ENCODE data around the gene ABCA9.
"Not testable (repeated sequence)": the region's sequence is repeated elsewhere in the genome, so short reads cannot be mapped to it uniquely, and the experiment has no call there.

Gene ABCA9, protein sequence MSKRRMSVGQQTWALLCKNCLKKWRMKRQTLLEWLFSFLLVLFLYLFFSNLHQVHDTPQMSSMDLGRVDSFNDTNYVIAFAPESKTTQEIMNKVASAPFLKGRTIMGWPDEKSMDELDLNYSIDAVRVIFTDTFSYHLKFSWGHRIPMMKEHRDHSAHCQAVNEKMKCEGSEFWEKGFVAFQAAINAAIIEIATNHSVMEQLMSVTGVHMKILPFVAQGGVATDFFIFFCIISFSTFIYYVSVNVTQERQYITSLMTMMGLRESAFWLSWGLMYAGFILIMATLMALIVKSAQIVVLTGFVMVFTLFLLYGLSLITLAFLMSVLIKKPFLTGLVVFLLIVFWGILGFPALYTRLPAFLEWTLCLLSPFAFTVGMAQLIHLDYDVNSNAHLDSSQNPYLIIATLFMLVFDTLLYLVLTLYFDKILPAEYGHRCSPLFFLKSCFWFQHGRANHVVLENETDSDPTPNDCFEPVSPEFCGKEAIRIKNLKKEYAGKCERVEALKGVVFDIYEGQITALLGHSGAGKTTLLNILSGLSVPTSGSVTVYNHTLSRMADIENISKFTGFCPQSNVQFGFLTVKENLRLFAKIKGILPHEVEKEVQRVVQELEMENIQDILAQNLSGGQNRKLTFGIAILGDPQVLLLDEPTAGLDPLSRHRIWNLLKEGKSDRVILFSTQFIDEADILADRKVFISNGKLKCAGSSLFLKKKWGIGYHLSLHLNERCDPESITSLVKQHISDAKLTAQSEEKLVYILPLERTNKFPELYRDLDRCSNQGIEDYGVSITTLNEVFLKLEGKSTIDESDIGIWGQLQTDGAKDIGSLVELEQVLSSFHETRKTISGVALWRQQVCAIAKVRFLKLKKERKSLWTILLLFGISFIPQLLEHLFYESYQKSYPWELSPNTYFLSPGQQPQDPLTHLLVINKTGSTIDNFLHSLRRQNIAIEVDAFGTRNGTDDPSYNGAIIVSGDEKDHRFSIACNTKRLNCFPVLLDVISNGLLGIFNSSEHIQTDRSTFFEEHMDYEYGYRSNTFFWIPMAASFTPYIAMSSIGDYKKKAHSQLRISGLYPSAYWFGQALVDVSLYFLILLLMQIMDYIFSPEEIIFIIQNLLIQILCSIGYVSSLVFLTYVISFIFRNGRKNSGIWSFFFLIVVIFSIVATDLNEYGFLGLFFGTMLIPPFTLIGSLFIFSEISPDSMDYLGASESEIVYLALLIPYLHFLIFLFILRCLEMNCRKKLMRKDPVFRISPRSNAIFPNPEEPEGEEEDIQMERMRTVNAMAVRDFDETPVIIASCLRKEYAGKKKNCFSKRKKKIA (N-terminal part only)

DNA sequence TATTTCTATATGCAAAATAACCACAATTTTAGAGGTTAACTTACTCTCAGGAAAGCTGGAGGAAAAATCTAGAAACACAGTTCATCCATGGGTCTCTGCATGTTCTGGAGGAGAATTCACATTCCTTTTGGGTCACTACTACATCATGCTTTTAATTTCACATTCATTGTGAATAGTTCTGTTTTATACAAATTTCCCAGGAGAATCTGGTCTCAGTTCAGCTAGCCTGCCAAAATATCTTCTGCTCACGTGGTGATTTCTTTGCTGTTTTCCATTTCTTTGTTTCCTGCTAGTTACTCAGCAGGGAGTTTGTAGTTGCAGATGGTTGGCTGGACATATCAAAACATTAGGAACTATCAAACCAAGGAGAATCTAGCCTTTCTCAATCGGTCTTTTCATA is at the start of gene ABCA9:
ABCA9 (minus strand) TSS at position 106 of the 400 bp plus-strand sequence. CDS start 9,801 bp downstream, outside the sequence.
- no peak for DNase-seq

DNA sequence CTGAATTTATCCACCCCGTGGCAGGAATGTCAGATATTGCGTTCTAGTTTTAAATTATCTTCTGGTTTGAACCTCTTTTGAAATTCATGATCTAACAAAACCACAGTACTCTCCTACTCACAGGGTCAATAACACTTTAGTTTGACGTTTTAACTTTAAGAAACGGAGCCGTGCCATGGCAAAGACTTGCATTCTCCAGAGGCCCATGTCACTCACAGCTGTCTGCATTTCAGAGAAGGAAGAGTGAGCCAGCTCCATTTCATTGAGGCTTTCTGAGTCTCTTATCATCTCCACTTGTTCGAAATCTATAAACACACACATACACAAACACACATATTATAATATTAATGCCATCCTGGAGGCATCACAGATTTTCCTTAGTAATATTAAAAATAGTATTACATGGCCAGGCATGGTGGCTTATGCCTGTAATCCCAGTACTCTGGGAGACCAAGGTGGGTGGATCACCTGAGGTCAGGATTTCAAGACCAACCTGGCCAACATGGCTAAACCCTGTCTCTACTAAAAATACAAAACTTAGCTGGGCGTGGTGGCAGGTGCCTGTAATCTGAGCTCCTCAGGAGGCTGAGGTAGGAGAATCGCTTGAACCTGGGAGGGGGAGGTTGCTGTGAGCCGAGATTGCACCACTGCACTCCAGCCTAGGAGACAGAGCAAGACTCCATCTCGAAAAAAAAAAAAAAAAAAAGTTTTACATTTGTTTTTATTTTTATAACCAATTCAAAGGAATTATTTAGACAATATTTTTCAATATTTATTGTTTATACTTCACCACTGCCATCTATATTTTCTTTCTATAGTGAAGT is 45.4 kb upstream of the ABCA9 start:
- DNase-seq = no peak

DNA sequence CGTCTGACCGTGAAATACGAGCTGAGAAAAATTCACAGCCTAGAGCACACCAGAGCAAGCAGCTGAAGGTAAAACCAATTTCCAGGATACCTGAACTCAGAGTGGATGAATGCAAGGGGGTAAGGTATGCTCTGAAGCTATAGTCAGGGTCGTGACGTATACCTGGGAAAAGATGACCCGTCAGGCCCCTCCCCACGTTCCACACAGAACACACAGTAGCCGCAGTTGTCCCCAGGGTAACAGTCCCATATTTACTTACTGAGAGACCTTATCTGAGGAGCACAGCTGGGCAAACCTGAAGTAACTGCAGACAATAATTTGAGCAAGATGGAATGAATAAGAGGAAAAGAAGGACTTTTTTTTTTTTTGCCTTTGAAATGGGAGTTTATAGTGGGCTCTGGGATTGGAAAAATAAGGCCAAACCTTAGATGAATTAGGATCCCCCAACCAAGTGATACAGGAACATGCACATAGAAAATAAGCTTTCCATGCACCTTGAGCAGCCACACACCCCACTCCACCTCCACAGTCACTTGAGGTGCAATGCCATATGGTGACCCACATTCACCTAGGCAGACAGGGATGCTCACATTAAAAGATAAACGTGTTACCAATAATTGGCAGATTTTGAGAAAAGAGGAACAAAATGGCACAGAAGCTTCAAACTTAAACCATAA is 43.0 kb upstream of the ABCA9 start:
- no peak for DNase-seq

DNA sequence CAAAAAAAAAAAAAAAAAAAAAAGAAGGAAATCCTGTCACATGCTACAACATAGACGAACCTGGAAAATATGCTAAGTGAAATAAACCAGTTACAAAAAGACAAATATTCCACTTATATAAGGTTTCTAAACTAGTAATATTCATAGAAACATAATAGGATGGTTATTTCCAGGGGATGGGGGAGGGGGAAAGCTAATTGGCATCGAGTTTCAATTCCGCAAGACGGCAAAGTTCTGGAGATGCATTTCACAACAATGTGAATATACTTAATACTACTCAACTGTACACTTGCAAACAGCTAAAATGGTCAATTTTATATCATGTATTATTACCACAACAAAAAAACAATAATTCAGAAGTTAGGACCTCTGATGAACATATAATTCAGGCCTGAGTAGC is 37.9 kb upstream of the ABCA9 start:
- DNase-seq = no peak

DNA sequence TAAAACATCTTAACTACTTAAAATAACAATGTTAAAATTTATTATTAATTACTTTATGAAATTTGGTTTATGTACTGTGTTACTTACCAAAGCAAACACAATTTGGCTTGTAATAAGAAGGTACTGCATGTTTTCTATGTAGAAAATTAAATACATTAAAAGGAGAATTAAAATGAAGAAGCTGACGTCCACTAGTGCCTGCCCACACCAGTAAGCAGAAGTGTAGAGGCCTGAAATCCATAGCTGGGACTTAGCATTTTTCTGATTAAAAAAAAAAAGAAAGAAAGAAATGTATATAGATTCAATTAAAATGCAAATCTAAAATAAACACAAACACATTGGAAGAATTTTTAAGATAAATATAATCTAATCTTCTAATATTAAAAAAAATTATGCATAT is 35.8 kb upstream of the ABCA9 start:
- DNase-seq = no peak

DNA sequence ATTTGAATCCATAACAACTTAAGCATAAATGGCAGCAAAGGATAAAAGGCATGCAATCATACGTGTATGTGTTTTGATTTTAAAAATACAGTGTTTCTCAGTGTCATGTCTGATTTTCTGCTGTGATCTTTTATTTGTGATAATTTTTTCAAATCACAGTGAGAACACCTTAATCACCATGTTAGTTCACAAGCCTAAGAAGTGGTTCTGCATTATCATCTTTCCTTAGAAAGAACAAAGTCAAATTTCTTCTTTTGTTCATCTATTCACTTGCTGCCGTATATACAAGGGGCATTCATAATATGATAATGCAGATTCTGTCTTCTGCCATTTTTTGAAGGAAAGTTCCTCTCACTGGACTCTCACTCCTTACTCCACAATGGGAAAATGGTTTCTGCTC is 33.3 kb upstream of the ABCA9 start:
- DNase-seq = no peak

DNA sequence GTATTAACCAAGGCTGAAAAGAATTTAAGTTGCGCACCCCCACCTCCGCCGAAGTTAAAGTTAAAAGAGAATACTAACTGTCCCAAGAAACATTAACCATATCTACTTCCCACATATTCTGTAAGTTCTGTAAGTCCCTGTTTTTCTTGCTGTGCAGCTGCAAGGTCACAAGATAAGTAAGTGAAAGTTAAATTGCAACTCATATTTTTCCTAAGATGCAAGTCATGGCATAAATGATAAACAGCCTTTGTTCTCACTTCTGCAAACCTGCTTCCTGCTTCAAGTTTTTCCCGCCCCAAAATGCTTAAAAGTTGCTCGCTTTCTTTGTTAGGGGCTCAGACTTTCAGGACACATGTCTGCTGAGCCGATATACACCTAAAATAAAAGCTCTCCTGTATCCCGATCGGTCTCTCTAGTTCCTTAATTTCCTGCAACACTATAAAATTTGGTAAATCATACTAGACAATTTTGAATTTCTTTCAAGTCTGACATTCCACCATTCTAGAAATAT is 32.6 kb upstream of the ABCA9 start:
- DNase-seq = no peak

DNA sequence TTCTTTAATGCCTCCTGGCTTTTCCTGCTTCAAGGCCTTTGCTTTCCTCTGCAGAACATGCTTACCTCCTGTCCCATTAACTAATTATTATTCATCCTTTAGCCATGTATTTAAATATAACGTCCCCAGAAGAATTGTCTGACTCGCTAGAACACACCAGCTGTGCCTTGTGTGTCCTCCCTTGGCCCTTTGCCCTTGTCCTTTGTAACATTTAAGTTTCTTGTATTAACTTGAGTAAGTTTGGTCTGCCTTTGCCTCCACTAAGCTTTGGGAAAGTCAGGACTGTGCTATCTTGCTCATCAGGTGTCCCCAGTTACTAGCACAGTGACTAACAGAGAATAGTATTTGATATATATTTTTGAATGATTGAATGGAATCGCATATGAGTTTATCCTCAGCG is 29.6 kb upstream of the ABCA9 start:
- no peak for DNase-seq

DNA sequence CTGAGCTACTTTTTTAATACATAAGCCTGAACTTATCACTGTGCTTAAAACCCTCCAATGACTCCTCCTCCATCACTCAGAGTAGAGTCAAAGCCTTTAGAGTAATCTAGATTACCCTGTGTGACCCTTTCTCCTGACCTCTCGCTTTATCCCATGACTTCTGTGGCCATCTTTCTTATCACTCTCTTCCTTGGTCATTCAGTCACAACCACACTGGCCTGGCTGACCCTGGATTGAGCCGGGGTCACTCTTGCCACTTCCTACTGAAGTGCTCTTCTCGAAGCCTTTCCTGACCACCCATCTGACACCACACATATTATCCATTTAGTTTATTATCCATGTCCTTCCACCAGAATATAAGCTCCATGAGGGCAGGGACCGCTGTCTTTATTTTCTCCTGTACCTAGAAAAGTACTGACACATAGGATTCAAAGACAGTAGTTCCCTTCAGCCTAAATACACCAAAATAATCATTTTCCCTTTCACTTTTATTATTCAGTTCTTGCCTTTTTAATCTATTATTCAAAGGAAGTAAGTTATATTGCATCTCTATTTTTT is 28.0 kb upstream of the ABCA9 start:
- no peak for DNase-seq

DNA sequence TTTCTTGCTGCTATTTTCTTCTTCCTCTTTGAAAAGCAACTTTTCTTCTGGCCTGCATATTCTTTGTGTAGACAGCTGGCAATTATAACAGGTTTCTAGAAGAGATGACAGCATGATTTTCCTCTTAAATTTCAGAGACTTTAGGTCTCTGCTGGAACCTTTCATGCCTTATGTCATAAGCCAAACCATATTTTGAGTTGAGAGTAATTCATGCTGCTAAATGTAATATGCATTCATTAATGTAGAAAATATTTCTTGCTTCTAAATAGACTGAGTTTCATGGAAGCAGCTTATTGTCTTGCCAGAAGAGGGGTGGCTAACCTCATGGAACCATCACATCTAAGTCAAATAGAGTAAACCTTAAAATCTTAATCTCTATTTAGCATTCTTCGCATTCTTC is 25.9 kb upstream of the ABCA9 start:
- DNase-seq = no peak

DNA sequence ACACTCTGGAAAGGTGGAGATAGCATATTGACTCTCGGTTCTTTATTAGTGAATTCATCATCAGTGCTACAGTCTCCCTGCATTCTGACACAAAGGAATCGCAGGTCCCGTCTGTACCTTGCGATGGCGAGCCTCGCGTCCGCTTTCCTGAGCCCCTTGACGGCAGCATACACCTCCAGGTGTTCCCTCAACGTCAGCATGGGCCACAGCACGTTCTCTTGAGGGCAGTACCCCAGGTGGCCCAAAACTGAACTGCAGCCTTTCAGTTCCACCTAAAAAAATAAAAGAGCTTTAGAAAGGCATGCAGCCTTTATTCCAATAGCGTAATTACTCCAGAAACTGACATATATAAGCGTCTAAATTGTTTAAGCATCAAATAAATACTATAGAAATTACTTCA is 24.2 kb upstream of the ABCA9 start:
- peak; percentile 20 for DNase-seq

DNA sequence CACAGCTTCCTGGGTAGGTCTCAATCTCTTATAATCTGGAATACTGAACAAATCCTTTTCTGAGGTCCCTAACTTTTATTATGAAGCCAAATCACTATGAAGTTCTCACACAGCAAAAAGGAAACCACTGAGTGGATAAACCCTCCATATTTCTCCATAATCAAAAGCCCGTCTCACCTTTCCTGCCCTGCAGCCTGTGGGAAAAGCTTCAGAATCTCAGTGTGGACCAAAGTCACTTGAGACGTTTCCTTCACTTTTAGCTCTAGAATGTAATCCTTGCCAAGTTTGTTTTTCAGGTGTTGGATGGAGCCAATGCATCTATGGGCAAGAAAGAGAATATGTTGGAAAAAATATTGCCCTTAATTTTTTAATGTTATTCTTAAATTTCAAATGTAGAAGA is 22.0 kb upstream of the ABCA9 start:
- DNase-seq = no peak

DNA sequence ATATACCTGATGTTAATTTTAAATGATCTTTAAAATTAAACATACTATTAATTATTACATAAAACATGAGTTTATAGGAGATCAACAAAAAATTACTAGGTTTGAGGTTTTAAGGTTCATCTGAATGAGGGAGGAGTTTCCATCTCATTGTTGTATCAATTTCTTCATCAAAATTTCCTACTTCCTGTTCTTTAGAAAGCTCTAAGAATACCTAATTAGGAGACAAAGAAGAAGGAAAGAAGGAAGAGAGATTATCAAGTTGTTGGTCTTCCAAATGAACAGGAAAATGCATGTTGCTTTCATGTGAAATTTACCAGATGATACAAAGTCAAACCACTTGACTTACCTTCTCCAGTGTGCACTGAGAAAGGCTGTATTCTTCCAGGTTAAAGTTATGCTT is 18.1 kb upstream of the ABCA9 start:
- DNase-seq = no peak

DNA sequence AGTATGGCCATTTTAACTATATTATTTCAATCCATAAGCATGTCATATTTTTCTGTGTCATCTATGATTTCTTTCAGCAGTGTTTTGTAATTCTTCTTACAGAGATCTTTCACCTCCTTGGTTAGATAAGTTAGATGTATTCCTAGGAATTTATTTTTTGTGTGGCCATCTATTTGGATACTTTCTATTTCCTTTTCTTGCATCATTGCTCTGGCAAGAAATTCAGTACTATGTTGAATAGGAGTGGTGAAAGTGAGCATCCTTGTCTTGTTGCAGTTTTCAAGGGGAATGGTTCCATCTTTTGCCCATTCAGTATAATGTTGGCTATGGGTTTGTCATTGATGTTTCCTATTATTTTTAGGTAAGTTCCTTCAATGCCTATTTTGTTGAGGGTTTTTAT is 15.1 kb upstream of the ABCA9 start:
- no peak for DNase-seq

DNA sequence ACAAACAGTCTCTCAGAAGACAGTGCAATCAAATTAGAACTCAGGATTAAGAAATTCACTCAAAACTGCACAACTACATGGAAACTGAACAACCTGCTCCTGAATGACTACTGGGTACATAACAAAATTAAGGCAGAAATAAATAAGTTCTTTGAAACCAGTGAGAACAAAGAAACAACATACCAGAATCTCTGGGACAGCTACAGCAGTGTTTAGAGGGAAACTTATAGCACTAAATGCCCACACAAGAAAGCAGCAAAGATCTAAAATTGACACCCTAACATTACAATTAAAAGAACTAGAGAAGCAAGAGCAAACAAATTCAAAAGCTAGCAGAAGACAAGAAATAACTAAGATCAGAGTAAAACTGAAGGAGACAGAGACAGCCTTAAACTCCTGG is 12.7 kb upstream of the ABCA9 start:
- DNase-seq = not testable (repeated sequence)

DNA sequence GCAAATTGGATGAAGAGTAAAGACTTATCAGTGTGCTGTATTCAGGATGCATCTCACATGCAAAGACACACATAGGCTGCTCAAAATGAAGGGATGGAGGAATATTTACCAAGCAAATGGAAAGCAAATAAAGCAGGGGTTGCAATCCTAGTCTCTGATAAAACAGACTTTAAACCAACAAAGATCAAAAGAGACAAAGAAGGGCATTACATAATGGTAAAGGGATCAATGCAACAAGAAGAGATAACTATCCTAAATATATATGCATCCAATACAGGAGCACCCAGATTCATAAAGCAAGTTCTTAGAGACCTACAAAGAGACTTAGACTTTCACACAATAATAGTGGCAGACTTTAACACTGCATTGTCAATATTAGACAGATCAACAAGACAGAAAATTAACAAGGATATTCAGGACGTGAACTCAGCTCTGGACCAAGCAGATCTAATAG is 12.1 kb upstream of the ABCA9 start:
- not testable (repeated sequence) for DNase-seq

DNA sequence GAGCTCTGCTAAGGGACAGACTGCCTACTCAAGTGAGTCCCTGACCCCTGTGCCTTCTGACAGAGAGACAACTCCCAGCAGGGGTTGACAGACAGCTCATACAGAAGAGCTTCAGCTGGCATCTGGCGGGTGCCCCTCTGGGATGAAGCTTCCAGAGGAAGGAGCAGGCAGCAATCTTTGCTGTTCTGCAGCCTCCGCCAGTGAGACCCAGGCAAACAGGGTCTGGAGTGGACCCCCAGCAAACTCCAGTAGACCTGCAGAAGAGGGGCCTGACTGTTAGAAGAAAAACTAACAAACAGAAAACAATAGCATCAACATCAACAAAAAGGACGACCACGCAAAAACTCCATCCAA is 10.5 kb upstream of the ABCA9 start:
- DNase-seq = not testable (repeated sequence)

DNA sequence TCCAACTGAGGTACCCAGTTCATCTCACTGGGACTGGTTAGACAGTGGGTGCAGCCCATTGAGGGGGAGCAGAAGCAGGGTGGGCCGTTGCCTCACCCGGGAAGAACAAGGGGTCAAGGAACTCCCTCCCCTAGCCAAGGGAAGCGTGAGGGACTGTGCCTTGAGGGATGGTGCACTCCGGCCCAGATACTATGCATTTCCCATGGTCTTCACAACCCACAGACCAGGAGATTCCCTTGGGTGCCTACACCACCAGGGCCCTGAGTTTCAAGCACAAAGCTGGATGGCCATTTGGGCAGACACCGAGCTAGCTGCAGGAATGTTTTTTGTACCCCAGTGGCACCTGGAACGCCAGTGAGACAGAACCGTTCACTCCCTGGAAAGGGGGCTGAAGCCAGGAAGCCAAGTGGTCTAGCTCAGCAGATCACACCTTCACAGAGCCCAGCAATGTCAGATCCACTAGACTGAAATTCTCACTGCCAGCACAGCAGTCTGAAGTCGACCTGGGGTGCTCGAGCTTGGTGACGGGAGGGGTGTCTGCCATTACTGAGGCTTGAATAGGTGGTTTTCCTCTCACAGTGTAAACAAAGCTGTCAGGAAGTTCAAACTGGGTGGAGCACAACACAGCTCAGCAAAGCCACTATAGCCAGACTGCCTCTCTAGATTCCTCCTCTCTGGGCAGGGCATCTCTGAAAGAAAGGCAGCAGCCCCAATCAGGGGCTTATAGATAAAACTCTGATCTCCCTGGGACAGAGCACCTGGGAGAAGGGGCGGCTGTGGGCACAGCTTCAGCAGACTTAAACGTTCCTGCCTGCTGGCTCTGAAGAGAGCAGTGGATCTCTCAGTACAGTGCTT is 9.9 kb upstream of the ABCA9 start:
- DNase-seq = not testable (repeated sequence)

DNA sequence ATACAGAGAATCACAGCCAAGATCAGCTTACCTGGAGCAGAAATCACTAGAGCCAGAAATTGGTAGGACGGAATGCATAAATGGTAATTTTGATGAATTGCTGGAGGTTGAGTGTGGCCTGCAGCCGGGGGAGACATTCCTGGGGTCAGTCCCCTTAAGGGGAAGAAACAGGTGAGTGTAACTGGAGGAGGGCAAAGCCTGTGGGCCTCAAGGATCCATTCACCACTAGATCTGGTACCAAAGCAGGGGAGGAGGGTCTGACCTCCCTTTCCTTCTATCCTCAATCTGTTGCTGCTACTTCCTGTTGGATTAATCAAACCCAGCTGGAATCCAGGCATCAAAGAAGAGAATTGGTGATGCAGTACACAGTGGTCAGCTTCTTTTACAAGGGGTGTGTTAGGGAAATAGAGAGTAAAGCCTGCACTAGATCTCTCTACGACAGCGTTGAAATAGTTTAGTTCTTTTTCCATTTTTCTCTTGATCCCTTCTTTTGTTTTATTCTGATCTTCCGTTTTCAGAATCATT is 8.6 kb upstream of the ABCA9 start:
- no peak for DNase-seq

Measured in RPMI8226 (cell line).